Cerebellar cortex (tissue), 1 donor: ENCODE data around the gene SNAPC3.
"Not testable (repeated sequence)": the region's sequence is repeated elsewhere in the genome, so short reads cannot be mapped to it uniquely, and the experiment has no call there.

Experiments used
- DNase-seq: peaks from one replicate; pipeline ENCODE4 v3.0.0-alpha.2; 2015; ENCODE audit warnings: low spot score

The SNAPC3 gene

GRCh38 chr9:15423231-15423985 is 732 bp downstream of the SNAPC3 start:
- no peak for DNase-seq

- DNase-seq = no peak
Observed at GRCh38 chr9:15426019-15426418, 3.3 kb downstream of the SNAPC3 start.

GRCh38 chr9:15427702-15428101 is 5.0 kb downstream of the SNAPC3 start:
- not testable (repeated sequence) for DNase-seq

GRCh38 chr9:15430920-15431844 is 8.5 kb downstream of the SNAPC3 start:
- DNase-seq = peak; percentile 12

- no peak for DNase-seq
Observed at GRCh38 chr9:15433191-15433590, 10.5 kb downstream of the SNAPC3 start.

GRCh38 chr9:15433661-15434060 is 11.0 kb downstream of the SNAPC3 start:
- DNase-seq = no peak

- DNase-seq = no peak
Observed at GRCh38 chr9:15438891-15439290, 16.2 kb downstream of the SNAPC3 start.

- DNase-seq = not testable (repeated sequence)
Observed at GRCh38 chr9:15441841-15442240, 19.2 kb downstream of the SNAPC3 start.

- not testable (repeated sequence) for DNase-seq
Observed at GRCh38 chr9:15442264-15442663, 19.6 kb downstream of the SNAPC3 start.

GRCh38 chr9:15444141-15444540 is 21.5 kb downstream of the SNAPC3 start:
- DNase-seq = no peak

GRCh38 chr9:15453956-15454355 is 31.3 kb downstream of the SNAPC3 start:
- no peak for DNase-seq

GRCh38 chr9:15461056-15461455 is 38.4 kb downstream of the SNAPC3 start:
- DNase-seq = no peak

- no peak for DNase-seq
Observed at GRCh38 chr9:15461601-15462000, 38.9 kb downstream of the SNAPC3 start.

- DNase-seq = no peak
Observed at GRCh38 chr9:15468145-15468544, 45.5 kb downstream of the SNAPC3 start.

- peak; percentile 37 for DNase-seq
Observed at GRCh38 chr9:15469406-15469805, 46.7 kb downstream of the SNAPC3 start.

GRCh38 chr9:15469862-15470261 is 47.2 kb downstream of the SNAPC3 start:
- DNase-seq = no peak

- no peak for DNase-seq
Observed at GRCh38 chr9:15475923-15476536, 53.4 kb downstream of the SNAPC3 start.

GRCh38 chr9:15480028-15480427 is 57.4 kb downstream of the SNAPC3 start:
- DNase-seq = no peak

- no peak for DNase-seq
Observed at GRCh38 chr9:15482146-15482545, 59.5 kb downstream of the SNAPC3 start.

- no peak for DNase-seq
Observed at GRCh38 chr9:15484802-15485201, 62.1 kb downstream of the SNAPC3 start.

GRCh38 chr9:15485836-15486666 is 63.4 kb downstream of the SNAPC3 start:
- peak; percentile 44 for DNase-seq

- no peak for DNase-seq
Observed at GRCh38 chr9:15491950-15492349, 69.3 kb downstream of the SNAPC3 start.
